Activated CD8-positive, alpha-beta memory T cell treated with anti-CD3 and anti-CD28 coated beads, Interleukin-2, amount 50 U/mL, for 1 hour (primary cell): Measurements from ENCODE around the gene ANAPC16.
"Not testable (repeated sequence)": the region's sequence is repeated elsewhere in the genome, so short reads cannot be mapped to it uniquely, and the experiment has no call there.

ENCODE experiments used
- DNase-seq: peaks from one replicate; pipeline ENCODE4 v3.0.0-alpha.2; 2020; ENCODE audit errors: extremely low read depth

Gene ANAPC16

GRCh38 chr10:72243822-72244437 lies 28.1 kb downstream of the ANAPC16 start:
- DNase-seq, result no peak

- DNase-seq, result no peak
Observed at GRCh38 chr10:72244573-72245038, 28.8 kb downstream of the ANAPC16 start.

- no peak for DNase-seq
Observed at GRCh38 chr10:72245949-72246525, 30.2 kb downstream of the ANAPC16 start.

- DNase-seq, result peak; percentile 60
Observed at GRCh38 chr10:72248468-72249151, 32.8 kb downstream of the ANAPC16 start.

GRCh38 chr10:72249176-72249862 lies 33.5 kb downstream of the ANAPC16 start:
- not testable (repeated sequence) for DNase-seq

- DNase-seq, result no peak
Observed at GRCh38 chr10:72250666-72251065, 34.9 kb downstream of the ANAPC16 start.

- no peak for DNase-seq
Observed at GRCh38 chr10:72251635-72252034, 35.8 kb downstream of the ANAPC16 start.

- no peak for DNase-seq
Observed at GRCh38 chr10:72252972-72253371, 37.2 kb downstream of the ANAPC16 start.

- no peak for DNase-seq
Observed at GRCh38 chr10:72253578-72253977, 37.8 kb downstream of the ANAPC16 start.

- DNase-seq, result no peak
Observed at GRCh38 chr10:72254813-72255568, 39.2 kb downstream of the ANAPC16 start.

GRCh38 chr10:72255977-72256729 lies 40.3 kb downstream of the ANAPC16 start:
- no peak for DNase-seq

- no peak for DNase-seq
Observed at GRCh38 chr10:72257051-72257892, 41.5 kb downstream of the ANAPC16 start.

GRCh38 chr10:72258617-72259016 lies 42.8 kb downstream of the ANAPC16 start:
- no peak for DNase-seq

- no peak for DNase-seq
Observed at GRCh38 chr10:72259491-72260238, 43.9 kb downstream of the ANAPC16 start.

- peak; percentile 73 for DNase-seq
Observed at GRCh38 chr10:72260239-72260975, 44.6 kb downstream of the ANAPC16 start.

- no peak for DNase-seq
Observed at GRCh38 chr10:72260976-72261783, 45.4 kb downstream of the ANAPC16 start.

- DNase-seq, result no peak
Observed at GRCh38 chr10:72261784-72262404, 46.1 kb downstream of the ANAPC16 start.
